ENCODE results near the gene CIRBP.

Gene CIRBP

GRCh38 chr19:1290703-1291651 lies 21.8 kb downstream of the CIRBP start:
- Histone ChIP-seq H4K8ac (ENCODE audit: low read depth, low read length) (no peak overlapping the region), H3K36me3 (ENCODE audit: control insufficient read depth, insufficient read depth, low read length) (no peaks in the 10 kb centered on the region), H2BK120ac (ENCODE audit: low read depth, low read length) (no peak overlapping the region), H3K4me2 (ENCODE audit: low read length) (no peak overlapping the region), H3K4me3 (ENCODE audit: low read length) (no peak overlapping the region), H3K4ac (ENCODE audit: low read depth, low read length) (no peak overlapping the region), H3K18ac (ENCODE audit: low read length) (no peak overlapping the region), H3K27ac (ENCODE audit: low read depth, low read length) (no peak overlapping the region), H2BK5ac (ENCODE audit: low read length) (no peak overlapping the region), H3K56ac (ENCODE audit: low read length) (no peak overlapping the region), H3K79me1 (ENCODE audit: low read length) (no peaks in the 10 kb centered on the region), H3K79me2 (ENCODE audit: control insufficient read depth, insufficient read depth, low read length) (no peaks in the 10 kb centered on the region), H3K4me1 (ENCODE audit: control insufficient read depth, low read depth, low read length) (no peaks in the 10 kb centered on the region), H2BK15ac (replicated peaks; ENCODE audit: low read depth) (no peak overlapping the region), H4K5ac (ENCODE audit: low read length) (no peak overlapping the region), H2AK5ac (ENCODE audit: low read length) (no peak overlapping the region), H3K23ac (ENCODE audit: low read length) (no peak overlapping the region), H3K9ac (ENCODE audit: low read length) (no peak overlapping the region), H3K27me3 (ENCODE audit: insufficient read depth, low read length, poor library complexity) (no peaks in the 10 kb centered on the region)
- WGBS (ENCODE audit: extremely low coverage, insufficient coverage, low lambda C conversion rate) = no CpG with 5 or more reads among the region's 40 CpGs
- DNase-seq = no peak

DNA sequence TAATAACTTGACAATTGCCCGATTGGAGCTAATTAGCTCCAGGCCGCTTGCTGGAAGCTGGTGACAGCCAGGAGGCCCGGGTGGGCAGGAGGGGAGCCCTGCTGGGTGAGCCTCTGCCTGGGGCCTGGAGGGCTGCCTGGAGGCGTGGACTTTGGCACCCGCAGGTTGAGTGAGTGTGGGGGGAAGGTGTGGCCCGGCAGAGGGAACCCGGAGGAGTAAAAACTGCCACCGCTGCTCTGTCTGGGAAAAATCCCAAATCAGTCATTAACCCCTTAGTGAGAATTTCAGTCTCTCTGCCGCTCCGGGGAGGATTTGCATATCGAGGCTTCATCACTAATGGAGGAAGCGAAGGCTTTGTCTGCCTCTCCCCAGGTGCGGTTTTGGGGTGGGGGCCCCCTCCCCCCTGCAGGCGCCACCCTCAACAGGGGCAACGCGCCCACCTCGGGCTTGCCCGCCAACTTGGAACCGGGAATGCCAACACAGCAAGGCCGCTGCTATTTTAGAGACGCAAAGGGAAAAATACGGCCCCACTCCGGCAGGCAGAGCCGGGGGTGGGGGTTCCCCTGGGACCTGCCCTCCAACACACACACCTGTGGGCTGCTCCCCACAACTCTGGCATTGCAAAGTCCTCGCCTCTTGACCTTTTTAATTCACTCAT lies 22.8 kb downstream of the CIRBP start:
- no peak overlapping the region for H3K27ac ChIP-seq (ENCODE audit: low read depth, low read length)
- H4K8ac ChIP-seq (ENCODE audit: low read depth, low read length) = no peak overlapping the region
- H3K4me2 ChIP-seq (ENCODE audit: low read length) = no peak overlapping the region
- H3K23ac ChIP-seq (ENCODE audit: low read length) = no peak overlapping the region
- no peaks in the 10 kb centered on the region for H3K79me1 ChIP-seq (ENCODE audit: low read length)
- no peaks in the 10 kb centered on the region for H3K79me2 ChIP-seq (ENCODE audit: control insufficient read depth, insufficient read depth, low read length)
- H2BK120ac ChIP-seq (ENCODE audit: low read depth, low read length) = no peak overlapping the region
- DNase-seq = no peak
- no peaks in the 10 kb centered on the region for H3K4me1 ChIP-seq (ENCODE audit: control insufficient read depth, low read depth, low read length)
- no peak overlapping the region for H2BK15ac ChIP-seq (replicated peaks; ENCODE audit: low read depth)
- WGBS (ENCODE audit: extremely low coverage, insufficient coverage, low lambda C conversion rate) = no CpG with 5 or more reads among the region's 25 CpGs
- H2BK5ac ChIP-seq (ENCODE audit: low read length) = no peak overlapping the region
- H3K36me3 ChIP-seq (ENCODE audit: control insufficient read depth, insufficient read depth, low read length) = no peaks in the 10 kb centered on the region
- H2AK5ac ChIP-seq (ENCODE audit: low read length) = no peak overlapping the region
- H3K56ac ChIP-seq (ENCODE audit: low read length) = no peak overlapping the region
- H3K4ac ChIP-seq (ENCODE audit: low read depth, low read length) = no peak overlapping the region
- no peak overlapping the region for H3K18ac ChIP-seq (ENCODE audit: low read length)
- H3K4me3 ChIP-seq (ENCODE audit: low read length) = no peak overlapping the region
- H3K9ac ChIP-seq (ENCODE audit: low read length) = no peak overlapping the region
- H3K27me3 ChIP-seq (ENCODE audit: insufficient read depth, low read length, poor library complexity) = no peaks in the 10 kb centered on the region
- no peak overlapping the region for H4K5ac ChIP-seq (ENCODE audit: low read length)

- Histone ChIP-seq H3K4me3 (ENCODE audit: low read length) (no peak overlapping the region), H3K56ac (ENCODE audit: low read length) (no peak overlapping the region), H3K4me1 (ENCODE audit: control insufficient read depth, low read depth, low read length) (no peaks in the 10 kb centered on the region), H3K36me3 (ENCODE audit: control insufficient read depth, insufficient read depth, low read length) (no peaks in the 10 kb centered on the region), H3K4ac (ENCODE audit: low read depth, low read length) (no peak overlapping the region), H4K5ac (ENCODE audit: low read length) (no peak overlapping the region), H3K4me2 (ENCODE audit: low read length) (no peak overlapping the region), H3K27ac (ENCODE audit: low read depth, low read length) (no peak overlapping the region), H2BK15ac (replicated peaks; ENCODE audit: low read depth) (no peak overlapping the region), H3K18ac (ENCODE audit: low read length) (no peak overlapping the region), H2BK5ac (ENCODE audit: low read length) (no peak overlapping the region), H2BK120ac (ENCODE audit: low read depth, low read length) (no peak overlapping the region), H3K23ac (ENCODE audit: low read length) (no peak overlapping the region), H3K79me2 (ENCODE audit: control insufficient read depth, insufficient read depth, low read length) (no peaks in the 10 kb centered on the region), H4K8ac (ENCODE audit: low read depth, low read length) (no peak overlapping the region), H3K9ac (ENCODE audit: low read length) (no peak overlapping the region), H3K79me1 (ENCODE audit: low read length) (no peaks in the 10 kb centered on the region), H3K27me3 (ENCODE audit: insufficient read depth, low read length, poor library complexity) (no peaks in the 10 kb centered on the region), H2AK5ac (ENCODE audit: low read length) (no peak overlapping the region)
- WGBS (ENCODE audit: extremely low coverage, insufficient coverage, low lambda C conversion rate) = no CpG with 5 or more reads among the region's 17 CpGs
- DNase-seq = no peak
Observed at GRCh38 chr19:1292419-1293151, 23.5 kb downstream of the CIRBP start.

DNA sequence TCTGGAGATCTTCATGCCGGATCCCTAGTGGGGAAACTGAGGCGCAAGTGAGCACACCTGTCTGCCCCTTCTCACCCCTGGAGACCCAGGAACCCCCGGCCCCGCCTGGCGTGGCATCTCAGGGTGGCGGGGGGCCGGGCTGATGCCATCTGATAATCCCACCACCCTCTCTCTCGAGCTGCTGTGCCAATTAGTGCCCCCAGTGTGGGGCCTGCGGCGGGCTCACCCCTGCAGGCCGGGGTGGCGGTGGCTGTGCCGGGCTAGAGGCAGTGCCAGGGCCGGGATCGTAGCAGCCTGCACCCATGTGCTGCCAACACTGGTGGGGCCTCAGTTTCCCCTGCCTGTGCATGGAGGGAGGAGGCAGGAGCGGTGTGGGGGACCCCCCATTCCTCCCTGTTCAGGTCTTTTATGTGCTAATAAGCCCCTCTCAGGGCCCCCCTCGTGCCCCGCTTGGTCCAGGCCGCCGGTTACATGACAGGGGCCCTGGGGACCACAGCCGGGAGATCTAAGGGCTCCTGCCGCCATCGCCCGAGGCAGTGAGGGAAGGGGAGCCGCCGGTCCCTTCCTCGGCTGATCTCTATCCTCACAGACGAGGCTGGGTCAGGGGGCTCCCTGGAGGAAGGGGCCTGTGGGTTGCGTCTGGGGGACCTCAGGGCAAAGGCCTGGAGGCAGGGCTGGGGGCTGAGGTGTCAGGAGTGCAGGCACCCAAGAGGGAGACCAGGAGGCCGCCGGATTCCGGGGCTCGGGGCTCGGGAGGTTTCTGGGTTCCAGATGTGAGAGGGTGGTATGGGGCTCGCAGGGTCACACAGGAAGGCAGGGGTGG lies 24.9 kb downstream of the CIRBP start:
- no peak overlapping the region for H3K9ac ChIP-seq (ENCODE audit: low read length)
- no peak for DNase-seq
- no peaks in the 10 kb centered on the region for H3K79me1 ChIP-seq (ENCODE audit: low read length)
- no peak overlapping the region for H3K4me2 ChIP-seq (ENCODE audit: low read length)
- H3K27ac ChIP-seq (ENCODE audit: low read depth, low read length) = no peak overlapping the region
- no peak overlapping the region for H2BK5ac ChIP-seq (ENCODE audit: low read length)
- no peak overlapping the region for H2BK15ac ChIP-seq (replicated peaks; ENCODE audit: low read depth)
- no peak overlapping the region for H4K5ac ChIP-seq (ENCODE audit: low read length)
- H3K18ac ChIP-seq (ENCODE audit: low read length) = no peak overlapping the region
- H3K23ac ChIP-seq (ENCODE audit: low read length) = no peak overlapping the region
- H3K4ac ChIP-seq (ENCODE audit: low read depth, low read length) = no peak overlapping the region
- no peak overlapping the region for H3K56ac ChIP-seq (ENCODE audit: low read length)
- H3K36me3 ChIP-seq (ENCODE audit: control insufficient read depth, insufficient read depth, low read length) = no peaks in the 10 kb centered on the region
- WGBS (ENCODE audit: extremely low coverage, insufficient coverage, low lambda C conversion rate) = no CpG with 5 or more reads among the region's 35 CpGs
- H4K8ac ChIP-seq (ENCODE audit: low read depth, low read length) = no peak overlapping the region
- no peaks in the 10 kb centered on the region for H3K4me1 ChIP-seq (ENCODE audit: control insufficient read depth, low read depth, low read length)
- H2BK120ac ChIP-seq (ENCODE audit: low read depth, low read length) = no peak overlapping the region
- H3K4me3 ChIP-seq (ENCODE audit: low read length) = no peak overlapping the region
- no peaks in the 10 kb centered on the region for H3K79me2 ChIP-seq (ENCODE audit: control insufficient read depth, insufficient read depth, low read length)
- no peaks in the 10 kb centered on the region for H3K27me3 ChIP-seq (ENCODE audit: insufficient read depth, low read length, poor library complexity)
- H2AK5ac ChIP-seq (ENCODE audit: low read length) = no peak overlapping the region

GRCh38 chr19:1294688-1295087 lies 25.6 kb downstream of the CIRBP start:
- Histone ChIP-seq H3K4ac (ENCODE audit: low read depth, low read length) (no peak overlapping the region), H3K27ac (ENCODE audit: low read depth, low read length) (no peak overlapping the region), H2AK5ac (ENCODE audit: low read length) (no peak overlapping the region), H3K23ac (ENCODE audit: low read length) (no peak overlapping the region), H3K4me1 (ENCODE audit: control insufficient read depth, low read depth, low read length) (no peaks in the 10 kb centered on the region), H2BK5ac (ENCODE audit: low read length) (no peak overlapping the region), H2BK120ac (ENCODE audit: low read depth, low read length) (no peak overlapping the region), H4K5ac (ENCODE audit: low read length) (no peak overlapping the region), H3K36me3 (ENCODE audit: control insufficient read depth, insufficient read depth, low read length) (no peaks in the 10 kb centered on the region), H4K8ac (ENCODE audit: low read depth, low read length) (no peak overlapping the region), H3K9ac (ENCODE audit: low read length) (no peak overlapping the region), H3K18ac (ENCODE audit: low read length) (no peak overlapping the region), H3K79me1 (ENCODE audit: low read length) (no peaks in the 10 kb centered on the region), H3K4me2 (ENCODE audit: low read length) (no peak overlapping the region), H2BK15ac (replicated peaks; ENCODE audit: low read depth) (no peak overlapping the region), H3K27me3 (ENCODE audit: insufficient read depth, low read length, poor library complexity) (no peaks in the 10 kb centered on the region), H3K4me3 (ENCODE audit: low read length) (no peak overlapping the region), H3K56ac (ENCODE audit: low read length) (no peak overlapping the region), H3K79me2 (ENCODE audit: control insufficient read depth, insufficient read depth, low read length) (no peaks in the 10 kb centered on the region)
- WGBS (ENCODE audit: extremely low coverage, insufficient coverage, low lambda C conversion rate) = no CpG with 5 or more reads among the region's 14 CpGs
- no peak for DNase-seq
